GM13976 (cell line): ENCODE results near the gene CALM1.

ENCODE experiments used
- DNase-seq: peaks from one replicate; pipeline ENCODE4 v3.0.0; 2012; ENCODE audit warnings: low spot score
- CTCF ChIP-seq: IDR thresholded peaks from 2 replicates; pipeline ENCODE4 v1.5.1; 2012; ENCODE audit warnings: borderline replicate concordance, mild to moderate bottlenecking; ENCODE audit not compliant: insufficient read depth; ENCODE audit errors: extremely low read depth, missing control alignments, control extremely low read depth
- in situ Hi-C: fragments of 300-500 bp; cut with MboI; formaldehyde crosslinking; loops from one replicate; pipeline ENCODE4 v1.12.0; 2022; ENCODE audit warnings: low sequenced_read_pairs, mixed read lengths, inconsistent platforms; ENCODE audit not compliant: unreplicated experiment

The CALM1 gene

GRCh38 chr14:90400904-90401561 lies 4.2 kb downstream of the CALM1 start:
- no peak for TF ChIP-seq CTCF
- in situ Hi-C loops, result no loop called here
- DNase-seq, result no peak

- TF ChIP-seq CTCF, result no peak
- DNase-seq, result no peak
- in situ Hi-C loops, result no loop called here
These were observed 5.2 kb downstream of the CALM1 start for GRCh38 chr14:90402016-90402415.

GRCh38 chr14:90403065-90403464 lies 6.2 kb downstream of the CALM1 start:
- TF ChIP-seq CTCF, result no peak
- DNase-seq, result no peak
- in situ Hi-C loops, result no loop called here

- in situ Hi-C loops, result no loop called here
These were observed 8.3 kb downstream of the CALM1 start for GRCh38 chr14:90405101-90405500.

DNA sequence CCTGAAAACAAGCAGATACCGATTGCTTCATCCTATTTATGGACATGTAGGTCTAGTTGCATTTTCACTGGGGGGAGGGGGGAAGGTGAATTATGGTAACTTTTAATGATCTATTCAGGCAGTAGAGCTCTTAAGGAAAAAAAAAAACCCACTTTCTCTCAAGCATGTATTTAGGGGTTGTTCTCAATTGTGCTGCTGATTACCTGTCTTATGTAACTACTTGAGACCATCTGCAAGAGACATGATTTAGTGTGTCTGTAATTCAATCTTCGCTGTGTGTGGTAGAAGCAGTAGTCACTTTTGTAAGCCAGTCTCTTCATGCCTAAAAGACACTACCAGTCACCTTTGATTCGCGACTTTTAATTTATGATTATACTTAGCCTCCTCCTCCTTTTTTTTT lies 8.9 kb downstream of the CALM1 start:
- no peak for TF ChIP-seq CTCF
- DNase-seq, result no peak
- in situ Hi-C loops, result no loop called here

More at GRCh38 chr14:90405101-90405500, 8.3 kb downstream of the CALM1 start:
- TF ChIP-seq CTCF, result no peak
- DNase-seq, result no peak

DNA sequence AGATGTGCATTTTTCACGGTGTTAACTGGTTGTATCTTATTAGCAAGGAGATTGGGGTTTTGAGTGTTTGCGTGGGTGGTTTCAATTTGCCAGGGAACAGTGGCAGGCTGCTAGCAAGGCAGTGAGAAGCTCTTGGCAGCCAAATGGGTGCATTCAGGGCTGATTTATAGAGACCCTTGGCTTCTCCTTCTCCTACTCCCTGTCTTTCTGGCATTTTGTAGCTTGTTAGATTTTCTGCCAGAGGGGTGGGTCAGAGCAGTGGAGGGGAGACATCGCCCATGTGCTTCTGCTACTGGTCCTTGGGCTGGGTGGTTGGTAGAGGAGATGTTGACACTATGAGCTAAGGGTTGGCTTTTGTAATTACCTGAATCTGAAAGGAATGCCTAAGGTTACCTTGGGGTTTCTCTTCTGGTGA lies 9.6 kb downstream of the CALM1 start:
- no peak for TF ChIP-seq CTCF
- in situ Hi-C loops, result no loop called here
- no peak for DNase-seq
